ENCODE results near the gene KIF5C.

DNA sequence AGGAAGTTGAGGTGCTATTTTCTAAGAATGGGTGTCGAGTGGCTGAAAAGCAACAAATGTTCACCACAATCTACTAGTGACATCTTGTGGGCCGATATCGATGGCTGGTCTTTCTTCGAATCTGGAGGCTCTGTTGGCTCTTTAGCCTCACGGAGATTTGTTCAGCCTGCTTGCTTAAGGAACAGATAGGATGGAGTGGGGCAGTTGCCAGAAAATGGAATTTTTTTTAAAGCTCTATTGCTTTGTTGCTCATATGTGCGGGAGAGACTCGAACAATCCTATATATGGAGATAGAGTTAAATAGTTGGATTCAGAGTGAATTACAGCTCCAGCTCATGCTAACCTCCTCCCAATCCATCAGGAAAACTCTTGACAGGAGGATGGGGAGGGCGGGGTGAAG lies 92.6 kb downstream of the KIF5C start:
- TF ChIP-seq CTCF (conservative IDR thresholded peaks at IDR 0.05; ENCODE audit: low read length) (no peak), EZH2phosphoT487 (IDR thresholded peaks at IDR 0.05; ENCODE audit: borderline replicate concordance, low read depth, low read length) (no peak)

Measured in OCI-LY7 (cell line).